MM.1S (cell line): ENCODE data around the gene ATP13A4.

Experiments
- DNase-seq: peaks from one replicate; pipeline ENCODE4 v3.0.0-alpha.2; 2015
- H2AFZ ChIP-seq: fragments of 300-600 bp; sonication (generic); 2 replicates; pipeline ENCODE4 v1.6.0; 2016; ENCODE audit warnings: antibody characterized with exemption, low read length
- H3F3A ChIP-seq: fragments of 300-600 bp; sonication (generic); 2 replicates; pipeline ENCODE4 v1.6.1; 2016; ENCODE audit warnings: mild to moderate bottlenecking, antibody characterized with exemption, low read length, moderate library complexity, mixed read lengths; ENCODE audit not compliant: insufficient read depth
- H3K27ac ChIP-seq: fragments of 300-600 bp; sonication (generic); 2 replicates; pipeline ENCODE4 v1.5.1; 2016; ENCODE audit warnings: mild to moderate bottlenecking, low read length
- H3K27me3 ChIP-seq: fragments of 300-600 bp; sonication (generic); replicated peaks from 2 replicates; pipeline ENCODE4 v1.6.0; 2016; ENCODE audit warnings: low read length; ENCODE audit not compliant: insufficient read depth
- H3K36me3 ChIP-seq: fragments of 300-600 bp; sonication (generic); replicated peaks from 2 replicates; pipeline ENCODE4 v1.6.1; 2016; ENCODE audit warnings: mild to moderate bottlenecking, low read length, mixed read lengths; ENCODE audit not compliant: insufficient read depth
- H3K4me1 ChIP-seq: fragments of 300-600 bp; sonication (generic); 2 replicates; pipeline ENCODE4 v1.6.1; 2016; ENCODE audit warnings: low read length, mixed read lengths
- H3K4me2 ChIP-seq: fragments of 300-600 bp; sonication (generic); 2 replicates; pipeline ENCODE4 v1.6.0; 2016; ENCODE audit warnings: low read depth, low read length
- H3K4me3 ChIP-seq: fragments of 300-600 bp; sonication (generic); 2 replicates; pipeline ENCODE4 v1.5.1; 2016; ENCODE audit warnings: low read length, mixed read lengths
- H3K79me2 ChIP-seq: fragments of 300-600 bp; sonication (generic); 2 replicates; pipeline ENCODE4 v1.6.1; 2016; ENCODE audit warnings: mixed run types, low read length, mixed read lengths
- H3K9ac ChIP-seq: fragments of 300-600 bp; sonication (generic); 2 replicates; pipeline ENCODE4 v1.6.1; 2016; ENCODE audit warnings: low read length, mixed read lengths
- H3K9me2 ChIP-seq: fragments of 300-600 bp; sonication (generic); replicated peaks from 2 replicates; pipeline ENCODE4 v1.6.1; 2016; ENCODE audit warnings: mild to moderate bottlenecking, low read length, mixed read lengths; ENCODE audit not compliant: insufficient read depth
- H3K9me3 ChIP-seq: fragments of 300-600 bp; sonication (generic); replicated peaks from 2 replicates; pipeline ENCODE4 v1.6.1; 2016; ENCODE audit warnings: mild to moderate bottlenecking, low read length, mixed read lengths; ENCODE audit not compliant: insufficient read depth
- H4K20me1 ChIP-seq: fragments of 300-600 bp; sonication (generic); 2 replicates; pipeline ENCODE4 v1.6.1; 2016; ENCODE audit warnings: mild to moderate bottlenecking, low read length, moderate library complexity, mixed read lengths; ENCODE audit not compliant: insufficient read depth
- EZH2 ChIP-seq: fragments of 300-600 bp; sonication (generic); optimal IDR thresholded peaks from 2 replicates; pipeline ENCODE3; 2017; ENCODE audit warnings: low read depth, mild to moderate bottlenecking, antibody characterized with exemption, low read length, mixed read lengths
- EZH2phosphoT487 ChIP-seq: fragments of 300-600 bp; sonication (generic); IDR thresholded peaks from 2 replicates; pipeline ENCODE4 v1.6.1; 2018; ENCODE audit warnings: antibody characterized with exemption, low read length
- TF ChIP-seq, protein P1 (sequence below): fragments of 300-600 bp; sonication (generic); IDR thresholded peaks from 2 replicates; pipeline ENCODE4 v1.5.1; 2016; ENCODE audit warnings: antibody characterized with exemption, low read length, mixed read lengths

Gene ATP13A4

DNA sequence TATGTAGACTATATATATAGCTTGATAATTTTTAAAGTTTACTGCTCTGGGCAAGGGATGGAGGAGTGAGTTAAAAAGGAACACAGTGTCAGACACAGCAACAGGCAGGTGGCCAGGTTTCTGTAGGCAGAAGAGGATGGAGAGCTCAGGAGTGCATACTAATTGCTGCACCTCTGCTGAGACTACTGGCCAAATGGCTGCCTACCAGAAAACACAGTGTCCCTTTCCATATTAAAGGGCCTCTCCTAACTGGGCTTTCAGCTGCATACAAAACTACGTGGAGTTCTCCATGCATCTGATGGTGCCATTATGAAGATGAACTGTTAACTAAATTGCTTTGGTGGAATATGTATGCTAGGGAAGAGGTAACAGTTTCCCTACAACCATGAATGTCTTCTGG is 1.8 kb downstream of the ATP13A4 start:
- Histone ChIP-seq H2AFZ (no peak overlapping the region), H3K36me3 (no peaks in the 10 kb centered on the region), H3K27ac (no peak overlapping the region), H3K9me3 (no peaks in the 10 kb centered on the region), H3K4me1 (no peaks in the 10 kb centered on the region), H3K9ac (no peak overlapping the region), H3F3A (no peaks in the 10 kb centered on the region), H4K20me1 (no peaks in the 10 kb centered on the region), H3K79me2 (no peaks in the 10 kb centered on the region), H3K9me2 (no peaks in the 10 kb centered on the region), H3K4me2 (no peak overlapping the region), H3K4me3 (no peak overlapping the region), H3K27me3 (no peaks in the 10 kb centered on the region)
- TF ChIP-seq EZH2phosphoT487: no peak
- TF ChIP-seq, protein P1, sequence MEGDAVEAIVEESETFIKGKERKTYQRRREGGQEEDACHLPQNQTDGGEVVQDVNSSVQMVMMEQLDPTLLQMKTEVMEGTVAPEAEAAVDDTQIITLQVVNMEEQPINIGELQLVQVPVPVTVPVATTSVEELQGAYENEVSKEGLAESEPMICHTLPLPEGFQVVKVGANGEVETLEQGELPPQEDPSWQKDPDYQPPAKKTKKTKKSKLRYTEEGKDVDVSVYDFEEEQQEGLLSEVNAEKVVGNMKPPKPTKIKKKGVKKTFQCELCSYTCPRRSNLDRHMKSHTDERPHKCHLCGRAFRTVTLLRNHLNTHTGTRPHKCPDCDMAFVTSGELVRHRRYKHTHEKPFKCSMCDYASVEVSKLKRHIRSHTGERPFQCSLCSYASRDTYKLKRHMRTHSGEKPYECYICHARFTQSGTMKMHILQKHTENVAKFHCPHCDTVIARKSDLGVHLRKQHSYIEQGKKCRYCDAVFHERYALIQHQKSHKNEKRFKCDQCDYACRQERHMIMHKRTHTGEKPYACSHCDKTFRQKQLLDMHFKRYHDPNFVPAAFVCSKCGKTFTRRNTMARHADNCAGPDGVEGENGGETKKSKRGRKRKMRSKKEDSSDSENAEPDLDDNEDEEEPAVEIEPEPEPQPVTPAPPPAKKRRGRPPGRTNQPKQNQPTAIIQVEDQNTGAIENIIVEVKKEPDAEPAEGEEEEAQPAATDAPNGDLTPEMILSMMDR: no peak
- no peak for TF ChIP-seq EZH2
- DNase-seq: no peak

DNA sequence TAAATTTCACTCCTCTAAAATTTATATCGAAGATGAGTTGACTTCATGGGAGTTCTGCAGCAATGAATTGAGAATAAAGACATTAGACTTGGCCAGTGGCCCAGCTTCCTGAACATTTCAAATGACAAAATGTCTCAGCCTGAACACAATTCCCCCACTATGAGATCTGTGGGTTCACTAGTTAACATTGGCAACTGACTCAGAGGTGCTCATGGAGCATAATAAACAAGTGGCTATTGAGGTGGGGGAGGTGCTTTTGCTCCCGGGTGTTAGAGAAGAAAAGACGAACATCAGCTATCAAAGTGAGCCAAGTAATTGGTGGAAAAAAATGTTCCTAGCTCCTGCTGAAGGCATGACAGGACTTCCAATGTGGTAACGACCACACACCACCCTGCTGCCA is 6.3 kb downstream of the ATP13A4 start:
- Histone ChIP-seq H3K27ac (no peak overlapping the region), H3K4me3 (no peak overlapping the region), H3K9ac (no peak overlapping the region), H3K36me3 (no peaks in the 10 kb centered on the region), H3K9me2 (no peaks in the 10 kb centered on the region), H3K4me1 (no peaks in the 10 kb centered on the region), H3F3A (no peaks in the 10 kb centered on the region), H3K4me2 (no peak overlapping the region), H3K27me3 (no peaks in the 10 kb centered on the region), H3K9me3 (no peaks in the 10 kb centered on the region), H2AFZ (no peak overlapping the region), H3K79me2 (no peaks in the 10 kb centered on the region), H4K20me1 (no peaks in the 10 kb centered on the region)
- DNase-seq: no peak
- TF ChIP-seq, protein P1: no peak
- no peak for TF ChIP-seq EZH2
- TF ChIP-seq EZH2phosphoT487: no peak

DNA sequence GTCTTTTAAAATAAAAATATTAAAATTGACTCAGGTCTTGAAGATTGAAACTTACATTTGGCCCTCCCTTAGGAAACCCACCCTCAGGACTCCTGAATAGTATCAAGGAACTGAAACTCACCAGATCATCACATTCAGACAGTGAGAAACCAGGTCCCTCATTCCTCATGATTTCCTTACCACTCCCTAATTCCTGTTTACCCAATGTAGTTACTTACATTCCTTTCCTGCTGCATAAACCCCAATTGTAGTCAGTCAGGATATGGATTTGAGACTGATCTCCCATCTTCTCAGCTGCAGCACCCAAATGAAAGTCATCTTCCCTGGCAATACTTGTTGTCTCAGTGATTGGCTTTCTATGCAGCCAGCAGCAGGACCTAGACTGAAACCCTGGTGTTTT is 8.6 kb downstream of the ATP13A4 start:
- Histone ChIP-seq H3K4me2 (no peak overlapping the region), H2AFZ (no peak overlapping the region), H3K36me3 (no peaks in the 10 kb centered on the region), H3K9ac (no peak overlapping the region), H3K4me3 (no peak overlapping the region), H3K27ac (no peak overlapping the region), H4K20me1 (no peaks in the 10 kb centered on the region), H3K27me3 (no peaks in the 10 kb centered on the region), H3K9me3 (no peaks in the 10 kb centered on the region), H3F3A (no peaks in the 10 kb centered on the region), H3K4me1 (no peaks in the 10 kb centered on the region), H3K79me2 (no peaks in the 10 kb centered on the region), H3K9me2 (no peaks in the 10 kb centered on the region)
- TF ChIP-seq EZH2phosphoT487: no peak
- TF ChIP-seq, protein P1: no peak
- no peak for TF ChIP-seq EZH2
- no peak for DNase-seq
